ENCODE data around the gene BICD1.

- TF ChIP-seq GATA2 (IDR thresholded peaks at IDR 0.05; ENCODE audit: low read depth, low read length) (no peak), GATA3 (IDR thresholded peaks at IDR 0.05; ENCODE audit: low read depth, low read length) (no peak)
Measured at GRCh38 chr12:32252199-32253073, 145.8 kb downstream of the BICD1 start.
